SK-N-SH treated with all-trans-retinoic acid at 6 μM for 48 hours (cell line): Measurements from ENCODE around the gene C17orf75.

Experiments
- ATAC-seq: fragments of 200-7000 bp; cut with Tn5 transposase; 3 replicates; pipeline ENCODE4 v1.9.1; 2020; ENCODE audit warnings: mild to moderate bottlenecking, moderate library complexity
- ARNTL ChIP-seq: fragments of 450-650 bp; formaldehyde crosslinking; IDR thresholded peaks from 2 replicates; pipeline ENCODE4 v1.5.0; 2020; ENCODE audit warnings: low read depth, mild to moderate bottlenecking, moderate library complexity, borderline replicate concordance
- BACH2 ChIP-seq: fragments of 250-450 bp; sonication (Bioruptor Pico); IDR thresholded peaks from 2 replicates; pipeline ENCODE4 v1.9.0; 2021; ENCODE audit warnings: mild to moderate bottlenecking, borderline replicate concordance
- CSDC2 ChIP-seq: fragments of 250-450 bp; sonication (Bioruptor Pico); IDR thresholded peaks from 2 replicates; pipeline ENCODE4 v1.5.0; 2020; ENCODE audit warnings: mild to moderate bottlenecking, moderate library complexity
- ESRRG ChIP-seq: fragments of 250-450 bp; sonication (Bioruptor Pico); IDR thresholded peaks from 2 replicates; pipeline ENCODE4 v1.6.1; 2021; ENCODE audit warnings: mild to moderate bottlenecking
- OSR1 ChIP-seq: fragments of 250-450 bp; sonication (Bioruptor Pico); IDR thresholded peaks from 2 replicates; pipeline ENCODE4 v1.8.0; 2022; ENCODE audit warnings: moderate library complexity, mild to moderate bottlenecking, inconsistent platforms
- POU6F1 ChIP-seq: fragments of 250-450 bp; sonication (Bioruptor Pico); IDR thresholded peaks from 2 replicates; pipeline ENCODE4 v1.8.0; 2021; ENCODE audit warnings: low read depth, mild to moderate bottlenecking, moderate library complexity, borderline replicate concordance
- SNAI2 ChIP-seq: fragments of 250-450 bp; sonication (Bioruptor Pico); IDR thresholded peaks from 2 replicates; pipeline ENCODE4 v1.5.0; 2020; ENCODE audit warnings: mild to moderate bottlenecking, moderate library complexity
- TCF4 ChIP-seq: fragments of 250-450 bp; sonication (Bioruptor Pico); IDR thresholded peaks from 2 replicates; pipeline ENCODE4 v1.8.0; 2021; ENCODE audit warnings: mild to moderate bottlenecking, moderate library complexity, borderline replicate concordance
- TSHZ2 ChIP-seq: fragments of 250-450 bp; sonication (Bioruptor Pico); IDR thresholded peaks from 2 replicates; pipeline ENCODE4 v1.5.0; 2020; ENCODE audit warnings: mild to moderate bottlenecking, moderate library complexity
- ZC3H10 ChIP-seq: fragments of 250-450 bp; sonication (Bioruptor Pico); IDR thresholded peaks from 2 replicates; pipeline ENCODE4 v1.5.1; 2021; ENCODE audit warnings: mild to moderate bottlenecking, moderate library complexity
- ZFP3 ChIP-seq: fragments of 250-450 bp; sonication (Bioruptor Pico); IDR thresholded peaks from 2 replicates; pipeline ENCODE4 v1.5.0; 2020; ENCODE audit warnings: mild to moderate bottlenecking, moderate library complexity
- ZFP30 ChIP-seq: fragments of 450-650 bp; formaldehyde crosslinking; IDR thresholded peaks from 2 replicates; pipeline ENCODE4 v1.5.0; 2022; ENCODE audit warnings: mild to moderate bottlenecking, moderate library complexity
- ZNF565 ChIP-seq: fragments of 450-650 bp; formaldehyde crosslinking; conservative IDR thresholded peaks from 2 replicates; pipeline ENCODE4 v1.5.0; 2020; ENCODE audit warnings: low read depth, mild to moderate bottlenecking, moderate library complexity
- ZNF70 ChIP-seq: fragments of 450-650 bp; formaldehyde crosslinking; IDR thresholded peaks from 2 replicates; pipeline ENCODE4 v1.5.0; 2020; ENCODE audit warnings: mild to moderate bottlenecking, moderate library complexity
- ZNF8 ChIP-seq: fragments of 450-650 bp; formaldehyde crosslinking; IDR thresholded peaks from 2 replicates; pipeline ENCODE4 v1.5.0; 2020; ENCODE audit warnings: mild to moderate bottlenecking, moderate library complexity
- TF ChIP-seq, protein P1 (sequence below): fragments of 250-450 bp; sonication (Bioruptor Pico); IDR thresholded peaks from 2 replicates; pipeline ENCODE4 v1.5.1; 2020; ENCODE audit warnings: low read depth, mild to moderate bottlenecking, moderate library complexity

Gene C17orf75

DNA sequence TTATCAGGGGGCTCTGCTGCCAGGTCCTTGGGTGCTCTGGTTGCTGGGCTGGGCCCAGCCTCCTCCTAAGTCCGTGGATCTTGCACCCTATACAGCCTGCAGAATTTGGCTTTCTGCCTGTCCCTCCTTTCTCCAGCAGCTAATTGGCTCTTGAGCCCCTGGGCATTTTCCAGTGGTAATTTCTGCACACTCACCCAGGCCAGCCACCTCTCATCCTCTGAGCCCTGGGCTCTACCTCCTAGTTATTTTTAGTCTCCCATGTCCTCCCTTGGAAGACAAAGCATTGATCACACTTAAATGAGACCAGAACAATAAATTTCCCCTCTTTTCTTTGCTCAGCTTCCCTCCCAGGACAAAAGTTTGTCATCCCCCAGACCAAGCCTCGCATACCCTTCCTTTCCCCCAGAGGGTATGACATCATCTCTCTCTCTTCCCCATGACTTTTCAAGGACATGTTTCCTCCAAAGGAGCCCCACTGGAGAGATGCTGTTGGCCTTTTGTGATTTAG is 38.1 kb downstream of the C17orf75 start (continued):
- no peak for TF ChIP-seq TSHZ2 (CRISPR knock-in tag)
- no peak for TF ChIP-seq TCF4 (CRISPR knock-in tag)

DNA sequence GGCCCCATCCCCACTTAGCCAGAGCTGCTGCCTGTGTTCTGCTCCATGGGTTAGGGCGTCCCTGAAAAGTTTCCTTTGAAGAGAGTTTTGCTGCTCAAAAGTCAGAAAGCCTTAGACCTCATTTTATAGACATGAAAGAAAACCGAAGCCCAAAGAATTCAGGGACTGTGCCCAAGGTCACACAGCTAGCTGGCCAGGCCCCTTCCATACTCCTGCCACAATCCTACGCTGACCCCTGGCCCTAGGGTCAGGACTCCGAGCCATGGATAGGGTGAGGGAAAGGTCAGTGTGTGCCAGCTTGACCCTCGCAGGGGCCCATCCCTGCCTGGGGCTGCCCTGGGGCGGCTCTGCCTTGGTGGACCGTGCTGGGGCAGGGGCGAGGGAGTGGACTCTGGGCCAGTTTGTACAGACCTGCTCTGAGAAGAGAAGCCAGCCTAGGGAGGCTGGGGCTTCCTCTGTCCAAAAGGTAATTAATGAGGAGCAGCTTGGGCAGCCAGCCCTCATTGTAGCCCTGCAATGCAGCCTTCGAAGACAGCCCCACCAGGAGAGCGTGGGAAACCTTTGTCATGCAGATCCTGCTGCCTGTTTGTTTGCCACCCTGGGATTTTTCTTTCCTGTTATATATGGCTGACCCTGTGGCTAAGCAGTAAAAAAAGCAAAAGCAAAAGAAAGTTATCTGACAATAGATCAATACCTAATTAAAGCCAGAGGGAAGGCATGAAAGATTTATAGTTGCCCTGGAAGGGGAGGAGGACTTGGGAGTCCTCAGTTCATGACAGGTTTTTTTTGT is 38.9 kb downstream of the C17orf75 start:
- peak; percentile 27; the same call in 1 of the 3 replicates for ATAC-seq
- no peak for TF ChIP-seq SNAI2 (CRISPR knock-in tag)
- 0 out of 2 replicates have a peak, but pooled peaks have one; percentile 13 for TF ChIP-seq TCF4 (CRISPR knock-in tag)
- TF ChIP-seq, all 23 proteins: peak for 1

GRCh38 chr17:32302037-32302436 is 39.9 kb downstream of the C17orf75 start:
- TF ChIP-seq ESRRG (CRISPR knock-in tag) (no peak), ARNTL (no peak), ZNF565 (CRISPR knock-in tag) (no peak), SNAI2 (CRISPR knock-in tag) (no peak)
- no peak for ATAC-seq

GRCh38 chr17:32299580-32300164 is 42.3 kb downstream of the C17orf75 start:
- TF ChIP-seq ESRRG (CRISPR knock-in tag), result no peak
- no peak for TF ChIP-seq SNAI2 (CRISPR knock-in tag)
- TF ChIP-seq POU6F1 (CRISPR knock-in tag), result no peak
- TF ChIP-seq TCF4 (CRISPR knock-in tag), result no peak
- no peak for TF ChIP-seq ZC3H10 (CRISPR knock-in tag)
- TF ChIP-seq TSHZ2 (CRISPR knock-in tag), result no peak
- TF ChIP-seq ZNF70 (CRISPR knock-in tag), result no peak
- TF ChIP-seq CSDC2 (CRISPR knock-in tag), result no peak
- no peak for TF ChIP-seq ZNF8 (CRISPR knock-in tag)
- TF ChIP-seq, protein P1, sequence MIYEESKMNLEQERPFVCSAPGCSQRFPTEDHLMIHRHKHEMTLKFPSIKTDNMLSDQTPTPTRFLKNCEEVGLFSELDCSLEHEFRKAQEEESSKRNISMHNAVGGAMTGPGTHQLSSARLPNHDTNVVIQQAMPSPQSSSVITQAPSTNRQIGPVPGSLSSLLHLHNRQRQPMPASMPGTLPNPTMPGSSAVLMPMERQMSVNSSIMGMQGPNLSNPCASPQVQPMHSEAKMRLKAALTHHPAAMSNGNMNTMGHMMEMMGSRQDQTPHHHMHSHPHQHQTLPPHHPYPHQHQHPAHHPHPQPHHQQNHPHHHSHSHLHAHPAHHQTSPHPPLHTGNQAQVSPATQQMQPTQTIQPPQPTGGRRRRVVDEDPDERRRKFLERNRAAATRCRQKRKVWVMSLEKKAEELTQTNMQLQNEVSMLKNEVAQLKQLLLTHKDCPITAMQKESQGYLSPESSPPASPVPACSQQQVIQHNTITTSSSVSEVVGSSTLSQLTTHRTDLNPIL (CRISPR knock-in tag), result no peak
- TF ChIP-seq ZFP30 (CRISPR knock-in tag), result no peak
- no peak for TF ChIP-seq ZFP3
- no peak for TF ChIP-seq BACH2 (CRISPR knock-in tag)
- no peak for TF ChIP-seq OSR1 (CRISPR knock-in tag)
- no peak for ATAC-seq
